Endodermal cell (in vitro differentiated cells): Measurements from ENCODE around the gene TCL1B. TPM values are rescaled to one million over a fixed set of nuclear protein-coding genes. Genes with fewer than 3 reads are reported as not detected.

Experiments
- DNase-seq: peaks from one replicate; pipeline ENCODE4 v3.0.0-alpha.2; 2017
- H3K27ac ChIP-seq: 2 replicates; pipeline ENCODE4 v1.5.1; 2013; ENCODE audit warnings: mild to moderate bottlenecking, low read depth, low read length, moderate library complexity
- H3K27me3 ChIP-seq: 2 replicates; pipeline ENCODE4 v1.6.1; 2013; ENCODE audit warnings: mild to moderate bottlenecking, low read length, moderate library complexity; ENCODE audit not compliant: insufficient read depth, control insufficient read depth, poor library complexity, severe bottlenecking
- H3K36me3 ChIP-seq: 2 replicates; pipeline ENCODE4 v1.7.0; 2013; ENCODE audit warnings: mild to moderate bottlenecking, low read length, moderate library complexity; ENCODE audit not compliant: control insufficient read depth, insufficient read depth
- H3K4me1 ChIP-seq: one replicate; pipeline ENCODE4 v1.7.0; 2013; ENCODE audit warnings: low read length; ENCODE audit not compliant: control insufficient read depth, insufficient read depth
- H3K4me3 ChIP-seq: 2 replicates; pipeline ENCODE4 v1.5.1; 2013; ENCODE audit warnings: mild to moderate bottlenecking, low read length, moderate library complexity
- H3K9ac ChIP-seq: 2 replicates; pipeline ENCODE4 v1.6.1; 2013; ENCODE audit warnings: mild to moderate bottlenecking, low read length, moderate library complexity; ENCODE audit not compliant: poor library complexity, severe bottlenecking; ENCODE audit errors: extremely low read depth
- H3K9me3 ChIP-seq: 2 replicates; pipeline ENCODE4 v1.6.1; 2013; ENCODE audit warnings: mild to moderate bottlenecking, low read length, moderate library complexity; ENCODE audit not compliant: control insufficient read depth
- H3K27ac Mint-ChIP-seq: 2 replicates; pipeline ENCODE4 v1.8.0; 2020; ENCODE audit warnings: mixed read lengths
- H3K27me3 Mint-ChIP-seq: 2 replicates; pipeline ENCODE4 v1.8.0; 2021; ENCODE audit warnings: mild to moderate bottlenecking, mixed read lengths; ENCODE audit not compliant: insufficient read depth
- H3K36me3 Mint-ChIP-seq: 2 replicates; pipeline ENCODE4 v1.8.0; 2020; ENCODE audit warnings: low read depth, mixed read lengths
- H3K4me1 Mint-ChIP-seq: 2 replicates; pipeline ENCODE4 v1.8.0; 2020; ENCODE audit warnings: mixed read lengths
- H3K4me3 Mint-ChIP-seq: 2 replicates; pipeline ENCODE4 v1.8.0; 2020; ENCODE audit warnings: mild to moderate bottlenecking, moderate library complexity, mixed read lengths
- H3K9me3 Mint-ChIP-seq: 2 replicates; pipeline ENCODE4 v1.8.0; 2020; ENCODE audit warnings: mild to moderate bottlenecking, mixed read lengths
- CTCF ChIP-seq: fragments of 200-600 bp; sonication (generic); conservative IDR thresholded peaks from 2 replicates; pipeline ENCODE4 v1.5.0; 2021; ENCODE audit warnings: antibody characterized with exemption, mild to moderate bottlenecking
- WGBS, 2 experiments: methylation state at CpG; one replicate each; pipeline versions ENCODE4 v1.1.5 to v1.1.7; 2013; ENCODE audit warnings: missing lambda C conversion rate in 2 of 2, mixed read lengths in 1 of 2; ENCODE audit not compliant: insufficient coverage in 1 of 2, insufficient read length in 1 of 2; 5-methylcytosine and 5-hydroxymethylcytosine counted together
- total RNA-seq, 2 donors: library from RNA; stranded (reverse); fragmentation: NEBNext Ultra II Directional in 1 of 2; extraction: Animal tissue kit (Norgen Biotek cat#: 25700) in 1 of 2; gene quantifications; 2 replicates in 1 of 2; 3 replicates in 1 of 2; pipeline ENCODE4 v1.2.1, GENCODE V29; 2021

TCL1B gene
- total RNA-seq, 2 donors from 2014 or later = 0.62 to 0.95 TPM

- no peaks in the 10 kb centered on the region for H3K4me1 ChIP-seq
- no peak overlapping the region for H3K4me3 ChIP-seq
- H3K27ac ChIP-seq = no peak overlapping the region
- H3K27me3 ChIP-seq = no peaks in the 10 kb centered on the region
- peaks cover 24% of the 10 kb centered on the region for H3K27me3 Mint-ChIP-seq
- peaks cover 16% of the 10 kb centered on the region for H3K9me3 Mint-ChIP-seq
- H3K4me1 Mint-ChIP-seq = peaks cover 14% of the 10 kb centered on the region
- peaks cover 14% of the 10 kb centered on the region for H3K9me3 ChIP-seq
- no peak overlapping the region for H3K4me3 Mint-ChIP-seq
- DNase-seq = no peak
- TF ChIP-seq CTCF = no peak
- no peak overlapping the region for H3K27ac Mint-ChIP-seq
- no peaks in the 10 kb centered on the region for H3K36me3 ChIP-seq
- no peak overlapping the region for H3K9ac ChIP-seq
- no peaks in the 10 kb centered on the region for H3K36me3 Mint-ChIP-seq
- 93 to 96% methylated on average over 4 of the region's 4 CpGs for WGBS, 2 experiments
These were observed 8.9 kb upstream of the TCL1B start for GRCh38 chr14:95677179-95677835.

- no peak overlapping the region for H3K4me3 ChIP-seq
- peaks cover 14% of the 10 kb centered on the region for H3K9me3 ChIP-seq
- H3K27ac ChIP-seq = no peak overlapping the region
- no peak overlapping the region for H3K27ac Mint-ChIP-seq
- no peaks in the 10 kb centered on the region for H3K4me1 ChIP-seq
- peaks cover 16% of the 10 kb centered on the region for H3K27me3 Mint-ChIP-seq
- DNase-seq = no peak
- 77 to 89% methylated on average over 3 to 4 of the region's 4 CpGs for WGBS, 2 experiments
- H3K27me3 ChIP-seq = peaks cover 3% of the 10 kb centered on the region
- H3K9me3 Mint-ChIP-seq = peaks cover 16% of the 10 kb centered on the region
- TF ChIP-seq CTCF = no peak
- no peaks in the 10 kb centered on the region for H3K36me3 Mint-ChIP-seq
- H3K4me3 Mint-ChIP-seq = no peak overlapping the region
- peaks cover 14% of the 10 kb centered on the region for H3K4me1 Mint-ChIP-seq
- H3K36me3 ChIP-seq = no peaks in the 10 kb centered on the region
- no peak overlapping the region for H3K9ac ChIP-seq
These were observed 6.9 kb upstream of the TCL1B start for GRCh38 chr14:95679148-95679815.

- no peak overlapping the region for H3K4me3 ChIP-seq
- Mint-ChIP-seq H3K27ac (no peak overlapping the region), H3K4me3 (no peak overlapping the region), H3K9me3 (peaks cover 16% of the 10 kb centered on the region), H3K4me1 (peaks cover 14% of the 10 kb centered on the region), H3K27me3 (peaks cover 17% of the 10 kb centered on the region), H3K36me3 (no peaks in the 10 kb centered on the region)
- 31 to 34% methylated on average over 3 to 8 of the region's 8 CpGs for WGBS, 2 experiments
- peak; percentile 63 for TF ChIP-seq CTCF
- H3K9ac ChIP-seq = no peak overlapping the region
- peaks cover 6% of the 10 kb centered on the region for H3K27me3 ChIP-seq
- H3K27ac ChIP-seq = no peak overlapping the region
- H3K4me1 ChIP-seq = no peaks in the 10 kb centered on the region
- no peaks in the 10 kb centered on the region for H3K36me3 ChIP-seq
- H3K9me3 ChIP-seq = peaks cover 14% of the 10 kb centered on the region
- DNase-seq = peak; percentile 76
These were observed 6.1 kb upstream of the TCL1B start for GRCh38 chr14:95679998-95680735.
